ENCODE data around the gene PPP2R2B. TPM values are rescaled to one million over a fixed set of nuclear protein-coding genes. Genes with fewer than 3 reads are reported as not detected.

PPP2R2B gene
- total RNA-seq, 1 experiment from 2014 or later, result not detected

DNA sequence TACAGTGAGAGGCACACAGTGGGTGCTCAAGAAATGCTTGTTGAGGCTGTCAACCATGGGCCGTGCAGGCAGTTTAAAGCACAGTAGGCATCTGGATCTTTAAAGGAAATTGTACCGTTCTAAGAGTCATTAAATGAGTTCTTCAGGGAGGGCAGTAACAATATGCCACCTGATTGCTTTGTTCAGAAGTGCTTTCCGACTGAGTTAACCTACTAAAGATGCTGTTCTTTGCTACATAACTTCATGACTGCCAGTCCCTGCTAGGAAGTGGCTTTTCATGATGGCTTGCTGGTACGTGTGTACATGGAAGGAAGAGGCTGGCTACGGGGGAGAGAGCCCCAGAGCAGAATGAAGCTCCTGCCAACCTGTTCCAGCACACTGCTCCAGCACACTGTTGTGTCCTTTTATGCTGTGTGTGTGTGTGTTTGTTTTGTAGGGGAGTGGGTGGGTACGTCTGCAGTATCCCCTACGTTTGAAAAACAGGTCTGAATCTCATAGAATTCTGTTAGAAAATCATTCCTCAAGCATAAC lies 41.9 kb upstream of the PPP2R2B start:
- H3K4me1 ChIP-seq (ENCODE audit: insufficient read depth, low read length, poor library complexity, severe bottlenecking), result no peaks in the 10 kb centered on the region
- TF ChIP-seq, protein P1, sequence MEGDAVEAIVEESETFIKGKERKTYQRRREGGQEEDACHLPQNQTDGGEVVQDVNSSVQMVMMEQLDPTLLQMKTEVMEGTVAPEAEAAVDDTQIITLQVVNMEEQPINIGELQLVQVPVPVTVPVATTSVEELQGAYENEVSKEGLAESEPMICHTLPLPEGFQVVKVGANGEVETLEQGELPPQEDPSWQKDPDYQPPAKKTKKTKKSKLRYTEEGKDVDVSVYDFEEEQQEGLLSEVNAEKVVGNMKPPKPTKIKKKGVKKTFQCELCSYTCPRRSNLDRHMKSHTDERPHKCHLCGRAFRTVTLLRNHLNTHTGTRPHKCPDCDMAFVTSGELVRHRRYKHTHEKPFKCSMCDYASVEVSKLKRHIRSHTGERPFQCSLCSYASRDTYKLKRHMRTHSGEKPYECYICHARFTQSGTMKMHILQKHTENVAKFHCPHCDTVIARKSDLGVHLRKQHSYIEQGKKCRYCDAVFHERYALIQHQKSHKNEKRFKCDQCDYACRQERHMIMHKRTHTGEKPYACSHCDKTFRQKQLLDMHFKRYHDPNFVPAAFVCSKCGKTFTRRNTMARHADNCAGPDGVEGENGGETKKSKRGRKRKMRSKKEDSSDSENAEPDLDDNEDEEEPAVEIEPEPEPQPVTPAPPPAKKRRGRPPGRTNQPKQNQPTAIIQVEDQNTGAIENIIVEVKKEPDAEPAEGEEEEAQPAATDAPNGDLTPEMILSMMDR (conservative IDR thresholded peaks at IDR 0.05; ENCODE audit: low read depth, low read length), result no peak
- TF ChIP-seq EZH2 (IDR thresholded peaks at IDR 0.05; ENCODE audit: borderline replicate concordance, low read depth, low read length, poor library complexity, severe bottlenecking), result no peak
- CTCF ChIA-PET, result no interaction called here
- no peak overlapping the region for H3K27ac ChIP-seq (ENCODE audit: low read depth, low read length, poor library complexity, severe bottlenecking)
- no peaks in the 10 kb centered on the region for H3K9me3 ChIP-seq (ENCODE audit: low read depth, low read length, poor library complexity, severe bottlenecking)
- H3K27me3 ChIP-seq (replicated peaks; ENCODE audit: insufficient read depth, low read depth, low read length, poor library complexity), result peaks cover 49% of the 10 kb centered on the region
- POLR2A ChIA-PET (ENCODE audit: low non-redundant PET), result no interaction called here
- intact Hi-C loops (cut with micrococcal nuclease; ENCODE audit: unreplicated experiment), result no loop called here
- DNase-seq (ENCODE audit: low spot score), result no peak
- no peaks in the 10 kb centered on the region for H3K36me3 ChIP-seq (ENCODE audit: insufficient read depth, low read length, poor library complexity, severe bottlenecking)
- no peak overlapping the region for H3K4me3 ChIP-seq (ENCODE audit: low read depth, low read length, poor library complexity, severe bottlenecking)
- BruUV-seq (replicated peaks), result no TSS peak

DNA sequence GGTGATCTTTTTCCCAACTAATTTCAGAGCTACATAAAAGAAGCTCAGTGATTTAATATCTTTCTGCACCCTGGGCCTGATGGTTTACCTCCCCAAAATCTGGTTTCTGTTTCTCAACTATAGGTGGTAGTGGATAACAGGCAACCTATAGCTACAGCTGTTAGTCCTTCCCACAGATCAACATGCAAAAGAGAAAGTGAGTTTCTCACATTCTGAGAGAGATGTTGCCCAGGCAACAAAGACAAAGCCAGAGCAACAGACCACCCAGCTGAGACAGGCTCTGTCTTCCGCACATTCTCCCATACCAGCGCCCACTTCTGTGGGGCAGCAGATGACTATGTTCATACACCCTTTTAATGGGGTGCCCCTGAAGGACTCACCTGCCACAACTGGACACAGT lies 40.7 kb upstream of the PPP2R2B start:
- TF ChIP-seq EZH2 (IDR thresholded peaks at IDR 0.05; ENCODE audit: borderline replicate concordance, low read depth, low read length, poor library complexity, severe bottlenecking), result no peak
- TF ChIP-seq, protein P1 (conservative IDR thresholded peaks at IDR 0.05; ENCODE audit: low read depth, low read length), result no peak
- Histone ChIP-seq H3K9me3 (ENCODE audit: low read depth, low read length, poor library complexity, severe bottlenecking) (no peaks in the 10 kb centered on the region), H3K27ac (ENCODE audit: low read depth, low read length, poor library complexity, severe bottlenecking) (no peak overlapping the region), H3K4me3 (ENCODE audit: low read depth, low read length, poor library complexity, severe bottlenecking) (no peak overlapping the region), H3K4me1 (ENCODE audit: insufficient read depth, low read length, poor library complexity, severe bottlenecking) (no peaks in the 10 kb centered on the region), H3K36me3 (ENCODE audit: insufficient read depth, low read length, poor library complexity, severe bottlenecking) (no peaks in the 10 kb centered on the region), H3K27me3 (replicated peaks; ENCODE audit: insufficient read depth, low read depth, low read length, poor library complexity) (peaks cover 58% of the 10 kb centered on the region)
- DNase-seq (ENCODE audit: low spot score), result no peak
- no TSS peak for BruUV-seq (replicated peaks)
- ChIA-PET CTCF (no interaction called here), POLR2A (ENCODE audit: low non-redundant PET) (no interaction called here)
- intact Hi-C loops (cut with micrococcal nuclease; ENCODE audit: unreplicated experiment), result no loop called here

DNA sequence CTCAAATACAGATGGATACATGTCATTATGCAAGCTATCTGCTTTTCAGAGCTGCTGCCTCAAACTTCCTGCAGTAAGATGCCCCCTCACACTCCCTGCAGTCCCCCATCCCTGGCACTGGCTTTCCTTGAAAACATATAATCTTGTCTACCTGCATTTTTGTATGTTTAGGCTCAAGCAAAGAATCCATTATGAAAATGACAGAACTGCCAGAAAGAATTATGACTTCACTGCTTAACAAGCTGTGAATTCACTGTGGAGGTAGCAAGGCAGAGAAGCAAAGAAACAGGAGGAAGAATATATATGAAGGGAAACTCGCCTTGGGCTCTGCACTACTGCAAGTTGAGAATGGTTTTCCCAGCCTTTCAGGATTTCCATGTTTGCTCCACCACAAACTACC lies 39.4 kb upstream of the PPP2R2B start:
- intact Hi-C loops (cut with micrococcal nuclease; ENCODE audit: unreplicated experiment), result no loop called here
- ChIA-PET POLR2A (ENCODE audit: low non-redundant PET) (no interaction called here), CTCF (no interaction called here)
- DNase-seq (ENCODE audit: low spot score), result no peak
- Histone ChIP-seq H3K9me3 (ENCODE audit: low read depth, low read length, poor library complexity, severe bottlenecking) (no peaks in the 10 kb centered on the region), H3K4me3 (ENCODE audit: low read depth, low read length, poor library complexity, severe bottlenecking) (no peak overlapping the region), H3K27ac (ENCODE audit: low read depth, low read length, poor library complexity, severe bottlenecking) (no peak overlapping the region), H3K27me3 (replicated peaks; ENCODE audit: insufficient read depth, low read depth, low read length, poor library complexity) (peaks cover 55% of the 10 kb centered on the region), H3K36me3 (ENCODE audit: insufficient read depth, low read length, poor library complexity, severe bottlenecking) (no peaks in the 10 kb centered on the region), H3K4me1 (ENCODE audit: insufficient read depth, low read length, poor library complexity, severe bottlenecking) (no peaks in the 10 kb centered on the region)
- no TSS peak for BruUV-seq (replicated peaks)
- TF ChIP-seq EZH2 (IDR thresholded peaks at IDR 0.05; ENCODE audit: borderline replicate concordance, low read depth, low read length, poor library complexity, severe bottlenecking), result no peak
- TF ChIP-seq, protein P1 (conservative IDR thresholded peaks at IDR 0.05; ENCODE audit: low read depth, low read length), result no peak
